Activated T-helper 9 cell treated with anti-CD3 and anti-CD28 coated beads, Interleukin-2, amount 50 U/mL, for 16 hours (primary cell): Measurements from ENCODE around the gene NFATC1.
A peak's percentile ranks its signal among the peaks of the same experiment; 100 is the strongest.
"Not testable (repeated sequence)": the region's sequence is repeated elsewhere in the genome, so short reads cannot be mapped to it uniquely, and the experiment has no call there.

Experiments
- DNase-seq: peaks from one replicate; pipeline ENCODE4 v3.0.0-alpha.2; 2020; ENCODE audit warnings: low read depth

The NFATC1 gene

GRCh38 chr18:79375441-79376154, 20.1 kb upstream of the NFATC1 start:
- no peak for DNase-seq

GRCh38 chr18:79376661-79377060, 19.1 kb upstream of the NFATC1 start:
- not testable (repeated sequence) for DNase-seq

- DNase-seq: no peak
Measured at GRCh38 chr18:79377187-79377891, 18.4 kb upstream of the NFATC1 start.

- peak; percentile 79 for DNase-seq
Measured at GRCh38 chr18:79378536-79379250, 17.0 kb upstream of the NFATC1 start.

GRCh38 chr18:79379251-79379905, 16.4 kb upstream of the NFATC1 start:
- no peak for DNase-seq

- DNase-seq: no peak
Measured at GRCh38 chr18:79379931-79380815, 15.6 kb upstream of the NFATC1 start.

GRCh38 chr18:79380816-79381806, 14.6 kb upstream of the NFATC1 start:
- DNase-seq: peak; percentile 59

- DNase-seq: no peak
Measured at GRCh38 chr18:79381811-79382311, 13.9 kb upstream of the NFATC1 start.

GRCh38 chr18:79382681-79383387, 12.9 kb upstream of the NFATC1 start:
- DNase-seq: no peak

- no peak for DNase-seq
Measured at GRCh38 chr18:79383388-79384056, 12.2 kb upstream of the NFATC1 start.

GRCh38 chr18:79384151-79384807, 11.5 kb upstream of the NFATC1 start:
- DNase-seq: no peak

- no peak for DNase-seq
Measured at GRCh38 chr18:79384834-79385233, 10.9 kb upstream of the NFATC1 start.

GRCh38 chr18:79385326-79385707, 10.4 kb upstream of the NFATC1 start:
- DNase-seq: no peak

- DNase-seq: no peak
Measured at GRCh38 chr18:79385708-79386341, 9.9 kb upstream of the NFATC1 start.

GRCh38 chr18:79386547-79386946, 9.2 kb upstream of the NFATC1 start:
- DNase-seq: no peak

GRCh38 chr18:79387214-79387613, 8.5 kb upstream of the NFATC1 start:
- DNase-seq: no peak

GRCh38 chr18:79387615-79388014, 8.1 kb upstream of the NFATC1 start:
- no peak for DNase-seq

GRCh38 chr18:79388043-79388442, 7.7 kb upstream of the NFATC1 start:
- no peak for DNase-seq
